A673 (cell line): ENCODE data around the gene CTNNBL1.
A peak's percentile ranks its signal among the peaks of the same experiment; 100 is the strongest.

Source experiments
- EZH2 ChIP-seq: fragments of 200-600 bp; sonication (generic); IDR thresholded peaks from 2 replicates; pipeline ENCODE4 v1.6.1; 2017; ENCODE audit warnings: borderline replicate concordance, low read depth, mild to moderate bottlenecking, mixed read lengths, antibody characterized with exemption, low read length; ENCODE audit not compliant: poor library complexity, severe bottlenecking
- TF ChIP-seq, protein P1 (sequence below): fragments of 300-800, 200-600 bp; sonication (generic); conservative IDR thresholded peaks from 2 replicates; pipeline ENCODE4 v1.5.1; 2017; ENCODE audit warnings: low read depth, mild to moderate bottlenecking, antibody characterized with exemption, low read length, moderate library complexity, mixed read lengths

DNA sequence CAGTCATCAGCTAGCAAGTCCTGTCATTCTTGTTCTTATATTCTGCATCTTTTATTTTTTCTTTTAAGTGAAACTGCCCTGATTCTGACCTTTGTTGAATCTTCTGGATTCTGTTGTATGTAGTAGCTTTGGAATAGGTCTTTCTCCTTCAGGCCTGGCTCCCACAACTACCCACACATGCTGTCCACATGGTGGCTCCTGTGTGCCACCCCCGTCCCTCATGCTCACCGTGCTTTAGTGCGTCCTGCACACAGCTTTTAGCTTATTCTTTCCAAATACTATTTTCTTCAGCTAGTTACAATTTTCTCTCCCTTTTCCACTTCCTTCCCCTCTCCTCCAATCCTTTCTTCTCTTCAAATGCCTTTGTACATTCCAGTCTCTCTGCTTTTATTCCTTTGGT, 61.8 kb downstream of the CTNNBL1 start:
- TF ChIP-seq, protein P1, sequence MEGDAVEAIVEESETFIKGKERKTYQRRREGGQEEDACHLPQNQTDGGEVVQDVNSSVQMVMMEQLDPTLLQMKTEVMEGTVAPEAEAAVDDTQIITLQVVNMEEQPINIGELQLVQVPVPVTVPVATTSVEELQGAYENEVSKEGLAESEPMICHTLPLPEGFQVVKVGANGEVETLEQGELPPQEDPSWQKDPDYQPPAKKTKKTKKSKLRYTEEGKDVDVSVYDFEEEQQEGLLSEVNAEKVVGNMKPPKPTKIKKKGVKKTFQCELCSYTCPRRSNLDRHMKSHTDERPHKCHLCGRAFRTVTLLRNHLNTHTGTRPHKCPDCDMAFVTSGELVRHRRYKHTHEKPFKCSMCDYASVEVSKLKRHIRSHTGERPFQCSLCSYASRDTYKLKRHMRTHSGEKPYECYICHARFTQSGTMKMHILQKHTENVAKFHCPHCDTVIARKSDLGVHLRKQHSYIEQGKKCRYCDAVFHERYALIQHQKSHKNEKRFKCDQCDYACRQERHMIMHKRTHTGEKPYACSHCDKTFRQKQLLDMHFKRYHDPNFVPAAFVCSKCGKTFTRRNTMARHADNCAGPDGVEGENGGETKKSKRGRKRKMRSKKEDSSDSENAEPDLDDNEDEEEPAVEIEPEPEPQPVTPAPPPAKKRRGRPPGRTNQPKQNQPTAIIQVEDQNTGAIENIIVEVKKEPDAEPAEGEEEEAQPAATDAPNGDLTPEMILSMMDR, result 0 out of 2 replicates have a peak, but pooled peaks have one; percentile 21
- no peak for TF ChIP-seq EZH2
